DND-41 (cell line): Measurements from ENCODE around the gene PPM1N.

Experiments
- CTCF ChIP-seq: IDR thresholded peaks from 2 replicates; pipeline ENCODE4 v1.5.1; 2012; ENCODE audit warnings: borderline replicate concordance, low read length, moderate library complexity, mild to moderate bottlenecking; ENCODE audit not compliant: poor library complexity, severe bottlenecking; ENCODE audit errors: extremely low read depth
- EZH2 ChIP-seq: IDR thresholded peaks from 3 replicates; pipeline ENCODE4 v1.6.1; 2012; ENCODE audit warnings: borderline replicate concordance, low read depth, mild to moderate bottlenecking, moderate library complexity, low read length, inconsistent platforms; ENCODE audit not compliant: severe bottlenecking

DNA sequence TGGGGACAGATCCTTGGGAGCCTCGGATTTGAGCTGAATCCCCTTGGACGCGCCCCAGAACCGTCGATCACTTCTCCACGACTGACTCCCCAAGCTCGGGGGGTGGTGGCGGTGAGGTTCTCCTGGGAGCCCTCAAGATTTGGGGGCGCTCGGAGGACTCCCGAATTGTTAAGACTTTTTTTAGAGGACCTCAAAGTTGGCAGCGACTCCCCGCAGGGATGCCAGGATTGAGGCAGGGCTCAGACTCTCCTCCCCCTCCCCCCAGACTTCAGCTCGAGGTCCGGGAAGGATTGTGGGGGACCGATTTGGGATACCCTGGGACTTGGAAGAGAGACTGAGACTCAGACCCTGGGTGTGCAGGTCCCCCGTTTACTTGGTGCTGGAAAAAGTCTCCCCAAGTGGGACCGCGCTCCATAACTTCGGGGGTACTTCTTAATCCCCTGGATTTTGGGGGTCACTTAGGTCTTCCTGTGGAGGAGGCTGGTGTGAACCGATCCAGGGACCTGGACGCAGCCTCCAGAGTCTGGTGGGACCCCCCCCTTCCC lies 9.7 kb downstream of the PPM1N start:
- TF ChIP-seq CTCF (no peak), EZH2 (no peak)
